ENCODE measurements around the gene CACNA1F. TPM values are rescaled to one million over a fixed set of nuclear protein-coding genes. Genes with fewer than 3 reads are reported as not detected.

Gene CACNA1F
- total and polyA plus RNA-seq, 10 of the 15 experiments (the other 5 are each of a cell fraction or from before 2014, with no cell fraction given) = 0.01 to 0.32 (median 0.05) TPM; not detected in 5

GRCh38 chrX:49269010-49269766 lies 36.0 kb upstream of the CACNA1F start (continued):
- TF ChIP-seq PRDM15 (CRISPR knock-in tag; IDR thresholded peaks at IDR 0.05) = no peak
- TF ChIP-seq SREBF2 (IDR thresholded peaks at IDR 0.05; ENCODE audit: low read length) = no peak
- no peak for TF ChIP-seq GATAD2B (conservative IDR thresholded peaks at IDR 0.05; ENCODE audit: low read depth)
- TF ChIP-seq MYB (IDR thresholded peaks at IDR 0.05; ENCODE audit: borderline replicate concordance, low read depth, low read length) = 0 out of 2 replicates have a peak, but pooled peaks have one; percentile 12
- peak; percentile 65 for TF ChIP-seq PBX3 (IDR thresholded peaks at IDR 0.05; ENCODE audit: insufficient replicate concordance, low read depth, low read length)
- TF ChIP-seq NKRF (conservative IDR thresholded peaks at IDR 0.05) = no peak
- TF ChIP-seq ZBTB33 (IDR thresholded peaks at IDR 0.05) = no peak
- no peak for TF ChIP-seq CUX1 (IDR thresholded peaks at IDR 0.05; ENCODE audit: insufficient replicate concordance, low read depth, low read length)
- no peak for TF ChIP-seq RBBP5 (conservative IDR thresholded peaks at IDR 0.05)
- no peak for TF ChIP-seq ELK1 (IDR thresholded peaks at IDR 0.05; ENCODE audit: low read depth, low read length)
- peak; percentile 91 for TF ChIP-seq NBN (IDR thresholded peaks at IDR 0.05)
- peak; percentile 95 for TF ChIP-seq CREB1 (IDR thresholded peaks at IDR 0.05; ENCODE audit: low read depth)
- TF ChIP-seq NR2C2 (IDR thresholded peaks at IDR 0.05; ENCODE audit: borderline replicate concordance, control insufficient read depth, insufficient read length, low read depth) = no peak

All from GM12878 (cell line).